GM18520 (cell line): ENCODE measurements around the gene SEC31A.

Source experiments
- ATAC-seq: cut with Tn5 transposase; IDR thresholded peaks from one replicate; pipeline ENCODE4 v1.9.1; 2021; ENCODE audit not compliant: unreplicated experiment

The SEC31A gene

GRCh38 chr4:82797040-82797404, 93.9 kb downstream of the SEC31A start:
- no peak for ATAC-seq

DNA sequence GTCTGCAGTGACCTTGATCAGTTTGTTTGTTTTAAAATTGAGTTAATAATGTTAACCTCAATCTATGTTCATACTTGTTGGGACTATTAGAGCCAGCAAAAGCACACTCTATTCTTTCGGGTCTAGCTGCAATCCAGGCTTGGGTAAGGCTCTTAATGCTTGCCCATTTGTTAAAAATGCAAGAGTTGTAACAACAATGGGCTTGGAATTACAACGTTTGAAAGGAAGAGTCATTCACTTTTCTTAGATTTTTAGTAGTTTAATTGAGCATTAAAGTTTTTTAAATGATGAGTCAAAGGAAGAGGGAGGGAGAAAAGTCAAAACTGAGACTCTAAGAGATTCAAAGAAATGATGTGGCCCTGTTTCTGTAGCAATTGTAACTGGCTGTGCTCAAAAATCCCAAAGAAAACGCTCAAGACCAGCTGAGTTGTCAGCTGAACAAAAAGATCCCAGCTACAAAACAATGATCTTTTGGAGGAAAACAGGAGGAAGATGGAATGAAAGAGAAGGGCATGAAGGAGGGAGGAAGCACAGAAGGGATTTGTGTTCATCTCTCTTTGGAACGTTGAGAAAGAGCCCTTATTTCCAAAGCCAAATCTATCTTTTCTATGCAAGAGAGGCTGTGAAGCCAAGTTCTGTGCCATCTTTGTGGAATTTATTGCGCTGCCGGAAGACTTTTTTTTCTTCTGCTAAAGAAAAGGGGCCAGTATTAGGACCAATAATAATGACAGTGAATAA, 97.9 kb downstream of the SEC31A start:
- ATAC-seq = no peak

GRCh38 chr4:82791179-82791578, 99.8 kb downstream of the SEC31A start:
- ATAC-seq = no peak

- no peak for ATAC-seq
Measured at GRCh38 chr4:82790060-82790660, 100.8 kb downstream of the SEC31A start.

GRCh38 chr4:82789025-82789776, 101.8 kb downstream of the SEC31A start:
- ATAC-seq = no peak

GRCh38 chr4:82787342-82787741, 103.6 kb downstream of the SEC31A start:
- no peak for ATAC-seq

DNA sequence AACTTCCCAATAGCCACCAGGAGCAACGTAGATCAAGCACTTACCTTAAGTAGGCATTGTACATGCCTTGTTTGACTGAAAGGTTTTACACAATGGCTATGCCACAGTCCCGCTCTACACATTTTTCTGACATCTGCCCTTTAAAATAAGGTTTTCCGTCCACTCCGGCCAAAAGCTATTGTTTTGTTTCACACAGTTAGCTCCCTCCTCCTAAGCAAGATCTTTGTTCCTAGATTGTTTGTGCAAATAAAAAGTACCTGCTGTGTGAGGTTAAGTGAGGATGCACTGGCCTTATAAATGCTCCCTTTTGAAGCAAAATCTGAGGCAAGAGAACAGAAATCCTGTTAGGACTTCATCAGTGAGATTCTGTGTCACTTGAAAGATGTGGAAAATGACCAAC, 104.1 kb downstream of the SEC31A start:
- ATAC-seq = no peak

DNA sequence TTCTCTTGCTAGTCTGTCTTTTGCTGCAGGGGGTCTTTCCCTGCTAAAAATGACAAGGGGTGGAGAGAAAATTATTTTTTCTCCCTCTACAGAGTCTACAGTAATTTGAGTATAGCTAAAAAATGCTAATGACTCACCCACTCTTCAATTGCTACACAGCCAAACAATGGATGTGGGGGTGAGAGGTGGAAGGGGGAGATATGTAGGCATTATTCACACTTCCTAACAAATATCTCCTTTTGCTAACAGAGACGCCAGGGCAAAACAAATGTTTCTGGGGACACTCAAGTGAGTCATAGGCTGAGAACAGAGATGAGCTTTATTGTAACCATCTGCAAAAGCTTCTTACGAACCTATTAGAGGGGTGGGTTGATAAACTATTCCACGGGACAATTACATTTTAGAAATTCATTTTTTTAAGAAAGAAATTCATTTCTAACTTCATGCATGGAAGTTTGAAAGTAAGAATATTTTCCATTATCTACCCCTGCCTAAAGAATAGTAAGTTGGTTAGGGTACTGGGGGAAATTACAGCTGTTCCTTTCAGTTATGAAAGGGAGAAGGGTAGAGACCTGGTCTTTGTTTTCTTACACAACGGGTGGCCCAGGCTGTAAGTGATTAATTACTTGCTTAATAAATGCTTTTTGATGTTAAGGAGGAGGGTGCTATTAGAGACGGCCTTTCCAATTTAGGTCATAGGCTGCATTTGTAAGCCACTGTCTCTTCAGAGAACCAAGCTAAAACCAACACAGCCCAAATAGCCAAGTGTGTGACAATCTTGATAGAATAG, 105.1 kb downstream of the SEC31A start:
- no peak for ATAC-seq

GRCh38 chr4:82784681-82785610, 106.0 kb downstream of the SEC31A start:
- no peak for ATAC-seq

DNA sequence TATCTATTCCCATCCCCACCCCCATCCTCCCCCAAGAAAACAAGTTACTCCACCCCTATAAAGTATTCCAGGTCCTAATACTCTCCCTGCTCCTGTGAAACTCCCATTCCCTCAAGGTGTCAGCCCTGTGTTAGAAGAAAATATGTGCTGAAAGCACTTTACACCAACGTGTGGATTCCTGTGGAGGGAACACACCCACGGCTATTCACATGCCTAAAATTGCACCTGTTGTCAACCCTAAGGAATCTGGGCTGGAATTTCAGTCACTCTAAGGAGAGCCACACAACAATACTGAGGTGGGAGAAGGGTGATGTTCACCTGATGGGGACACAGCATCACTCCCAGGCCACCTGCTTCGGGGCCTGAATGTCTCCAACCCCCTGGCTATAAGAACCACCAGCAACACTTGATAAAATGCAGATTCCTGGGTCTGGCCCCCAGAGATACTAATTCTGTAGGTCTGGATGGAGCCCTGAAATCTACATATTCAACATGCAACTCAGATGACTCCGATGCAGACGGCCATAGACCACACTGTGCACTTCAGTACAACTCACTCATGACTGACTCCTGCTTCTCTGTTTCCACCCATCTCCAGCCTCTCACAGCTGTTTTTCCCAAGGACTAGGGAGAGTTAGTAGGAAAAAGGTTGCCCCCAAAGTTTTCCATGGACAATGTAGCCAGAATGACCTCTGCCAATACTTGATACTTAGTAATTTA, 108.2 kb downstream of the SEC31A start:
- no peak for ATAC-seq

- ATAC-seq = no peak
Measured at GRCh38 chr4:82780752-82781231, 110.2 kb downstream of the SEC31A start.

GRCh38 chr4:82780170-82780751, 110.7 kb downstream of the SEC31A start:
- no peak for ATAC-seq

DNA sequence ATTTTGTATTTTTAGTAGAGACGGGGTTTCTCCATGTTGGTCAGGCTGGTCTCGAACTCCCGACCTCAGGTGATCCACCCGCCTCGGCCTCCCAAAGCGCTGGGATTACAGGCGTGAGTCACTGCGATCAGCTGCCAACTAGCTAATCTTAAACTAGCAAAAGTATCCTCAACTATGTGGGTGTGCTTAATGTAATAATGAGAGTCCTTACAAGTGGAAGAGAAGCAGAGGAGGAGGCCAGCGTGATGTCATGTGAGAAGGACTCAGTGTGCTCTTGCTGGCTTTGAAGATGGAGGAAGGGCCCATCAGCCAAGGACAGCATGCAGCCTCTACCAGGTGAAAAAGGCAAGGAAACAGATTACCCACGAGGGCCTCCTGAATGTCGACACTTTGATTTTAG, 111.9 kb downstream of the SEC31A start:
- no peak for ATAC-seq

- no peak for ATAC-seq
Measured at GRCh38 chr4:82777857-82778525, 113.0 kb downstream of the SEC31A start.

DNA sequence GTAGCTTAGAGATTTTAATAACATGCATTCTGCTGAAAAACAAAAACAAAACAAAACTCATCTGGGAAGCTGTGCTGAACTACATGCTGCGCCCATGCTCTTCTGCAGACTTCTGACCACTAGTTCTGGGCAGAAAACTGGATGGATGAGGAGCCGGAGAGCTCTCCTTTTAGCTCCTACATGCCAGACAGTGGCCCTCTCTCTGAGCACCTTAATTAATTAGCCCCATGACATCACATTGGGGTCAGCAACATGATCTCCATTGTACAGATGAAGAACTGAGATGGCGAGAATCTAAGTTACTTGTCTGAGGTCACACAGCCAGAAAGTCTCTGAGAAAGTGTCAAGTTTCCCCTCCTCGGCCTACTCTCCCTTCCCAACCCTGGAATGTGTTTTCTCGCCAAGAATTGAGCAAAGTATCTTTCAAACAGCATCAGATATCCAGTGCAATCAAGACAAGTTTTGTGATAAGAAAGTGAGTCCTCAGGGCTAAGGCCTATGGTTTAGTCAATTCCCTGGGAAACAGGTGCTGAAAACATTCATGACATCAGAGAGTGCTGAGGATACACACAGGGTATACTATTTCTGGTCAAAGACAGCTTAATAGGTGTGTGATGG, 113.9 kb downstream of the SEC31A start:
- no peak for ATAC-seq

GRCh38 chr4:82775243-82775642, 115.7 kb downstream of the SEC31A start:
- ATAC-seq = no peak

DNA sequence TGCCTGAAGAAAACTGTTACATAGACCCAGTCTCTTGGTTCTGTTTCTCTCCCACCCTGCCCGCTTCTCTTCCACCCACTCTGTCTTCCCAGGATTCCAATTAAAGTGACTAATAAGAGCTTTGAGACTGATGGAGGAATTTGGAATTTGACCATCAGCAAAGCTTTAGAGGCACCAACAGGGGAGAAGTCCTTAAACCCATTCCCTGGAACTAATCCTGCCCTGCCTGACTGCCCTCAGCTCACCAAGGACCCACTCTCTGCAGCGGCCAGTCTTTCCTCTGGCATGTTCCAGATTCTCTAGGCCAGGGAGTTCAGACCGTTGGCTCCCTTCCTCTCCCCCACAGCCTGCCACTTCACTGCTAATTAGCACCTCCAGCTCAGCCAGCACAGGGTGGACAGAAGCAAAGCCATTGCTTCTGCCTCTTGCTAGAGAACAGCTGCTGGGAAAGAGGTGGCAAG, 116.2 kb downstream of the SEC31A start:
- no peak for ATAC-seq

DNA sequence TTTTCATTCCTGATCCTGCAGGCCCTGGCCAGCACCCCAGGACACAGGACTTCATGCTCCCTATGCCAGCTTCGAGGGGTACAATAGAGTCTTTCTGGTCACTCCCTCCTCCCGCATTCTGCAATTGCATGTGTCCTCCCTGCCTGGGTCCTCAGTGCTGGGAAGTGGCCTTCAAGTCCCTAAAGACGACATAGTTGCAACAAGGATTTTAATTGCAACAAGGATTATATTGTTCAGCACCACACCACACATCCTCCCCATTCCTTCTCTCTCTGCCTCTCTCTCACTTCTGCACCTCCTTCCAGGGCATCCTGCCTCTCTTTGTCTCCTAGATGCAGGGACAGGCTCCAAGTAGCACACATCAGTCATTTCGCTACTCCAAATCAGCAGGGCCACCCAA, 117.9 kb downstream of the SEC31A start:
- ATAC-seq = no peak
